ENCODE data around the gene ORAI3. TPM values are rescaled to one million over a fixed set of nuclear protein-coding genes. Genes with fewer than 3 reads are reported as not detected.

ORAI3 gene
- total RNA-seq, 1 donor from 2014 or later: 9.5 TPM

DNA sequence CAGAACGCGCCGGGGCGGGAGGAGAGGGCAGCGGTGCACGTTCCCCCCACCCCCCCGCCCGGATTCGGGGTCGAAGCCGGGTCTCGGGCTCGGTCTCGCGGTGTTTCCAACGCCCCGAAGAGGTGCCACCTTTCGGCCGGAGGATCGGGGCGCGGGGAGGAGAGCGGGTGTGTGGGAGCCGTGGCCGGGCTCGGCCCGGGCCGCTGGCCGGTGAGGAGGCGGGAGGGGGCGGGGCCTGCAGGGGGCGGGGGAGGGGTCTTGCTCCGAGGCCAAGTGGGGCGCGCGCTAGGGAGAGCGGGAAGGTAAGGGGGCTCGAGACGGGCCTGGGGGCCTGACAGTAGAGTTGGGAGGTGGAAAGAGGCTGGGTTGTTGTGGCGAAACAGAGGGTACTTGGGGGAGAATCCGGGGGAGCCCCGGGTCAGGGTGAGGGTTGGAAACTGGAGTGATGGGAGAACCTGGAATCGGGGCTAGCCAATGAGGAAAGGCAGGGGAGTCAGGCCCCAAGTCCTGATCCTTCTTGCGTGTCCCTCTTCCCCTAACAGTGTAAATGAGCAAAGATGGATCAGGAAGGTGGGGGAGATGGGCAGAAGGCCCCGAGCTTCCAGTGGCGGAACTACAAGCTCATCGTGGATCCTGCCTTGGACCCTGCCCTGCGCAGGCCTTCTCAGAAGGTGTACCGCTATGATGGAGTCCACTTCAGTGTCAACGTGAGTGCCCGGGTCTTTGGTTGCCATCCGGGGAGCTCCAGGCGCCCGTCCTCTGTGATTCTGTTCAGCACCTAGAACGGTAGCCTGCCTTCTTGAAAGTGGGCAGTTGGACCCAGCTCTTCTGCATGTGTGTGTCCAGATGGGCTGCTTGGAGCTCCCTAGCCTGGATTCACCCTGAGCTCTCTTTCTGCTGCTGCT, 9.6 kb downstream of the ORAI3 start:
- peak; percentile 69 for DNase-seq
- intact Hi-C loops (cut with DNase I): no loop called here
- ATAC-seq (ENCODE audit: poor library complexity): peak; percentile 2

- ATAC-seq (ENCODE audit: poor library complexity): no peak
These were observed 12.5 kb downstream of the ORAI3 start for GRCh38 chr16:30961384-30961783.

DNA sequence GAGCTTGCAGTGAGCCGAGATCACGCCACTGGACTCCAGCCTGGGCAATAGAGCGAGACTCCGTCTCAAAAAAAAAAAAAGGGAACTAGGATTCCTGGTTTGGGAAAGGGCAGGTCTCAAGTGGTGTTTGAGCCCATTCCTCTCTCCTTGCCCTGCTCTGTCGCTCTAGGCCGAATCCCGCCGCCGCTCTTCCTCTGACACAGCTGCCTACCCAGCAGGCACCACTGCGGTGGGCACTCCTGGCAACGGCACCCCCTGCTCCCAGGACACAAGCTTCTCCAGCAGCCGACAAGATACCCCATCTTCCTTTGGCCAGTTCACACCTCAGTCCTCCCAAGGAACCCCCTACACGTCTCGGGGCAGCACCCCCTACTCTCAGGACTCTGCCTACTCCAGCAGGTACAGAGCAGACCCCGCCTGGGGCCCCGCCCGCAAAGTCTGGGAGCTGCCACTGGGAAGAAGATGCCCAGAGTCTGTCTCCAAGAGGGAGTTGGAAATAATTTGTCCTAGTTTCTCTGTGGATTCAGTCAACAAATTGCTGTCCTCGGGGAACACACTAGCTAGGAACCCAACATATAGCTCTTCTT, 15.2 kb downstream of the ORAI3 start:
- intact Hi-C loops (cut with DNase I): no loop called here
- ATAC-seq (ENCODE audit: poor library complexity) (no peak), DNase-seq (no peak)

More at GRCh38 chr16:30961384-30961783, 12.5 kb downstream of the ORAI3 start:
- intact Hi-C loops (cut with DNase I): no loop called here
- no peak for DNase-seq

GRCh38 chr16:30964574-30965226, 15.8 kb downstream of the ORAI3 start:
- DNase-seq (no peak), ATAC-seq (ENCODE audit: poor library complexity) (no peak)
- intact Hi-C loops (cut with DNase I): no loop called here

DNA sequence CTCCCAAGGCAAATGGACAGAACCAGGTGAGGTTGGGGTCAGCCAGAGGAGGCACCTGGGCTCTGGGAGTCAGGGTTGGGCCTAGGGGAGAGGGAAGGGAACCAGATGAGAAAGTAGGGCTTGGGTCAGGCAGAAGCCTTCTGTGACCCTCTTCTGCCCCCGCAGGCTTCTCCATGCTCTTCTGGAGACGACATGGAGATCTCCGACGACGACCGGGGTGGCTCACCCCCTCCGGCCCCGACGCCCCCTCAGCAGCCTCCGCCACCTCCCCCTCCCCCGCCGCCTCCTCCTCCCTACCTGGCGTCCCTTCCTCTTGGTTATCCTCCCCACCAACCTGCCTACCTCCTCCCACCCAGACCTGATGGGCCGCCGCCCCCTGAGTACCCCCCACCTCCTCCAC, 16.6 kb downstream of the ORAI3 start:
- no peak for DNase-seq
- ATAC-seq (ENCODE audit: poor library complexity): no peak
- intact Hi-C loops (cut with DNase I): no loop called here

DNA sequence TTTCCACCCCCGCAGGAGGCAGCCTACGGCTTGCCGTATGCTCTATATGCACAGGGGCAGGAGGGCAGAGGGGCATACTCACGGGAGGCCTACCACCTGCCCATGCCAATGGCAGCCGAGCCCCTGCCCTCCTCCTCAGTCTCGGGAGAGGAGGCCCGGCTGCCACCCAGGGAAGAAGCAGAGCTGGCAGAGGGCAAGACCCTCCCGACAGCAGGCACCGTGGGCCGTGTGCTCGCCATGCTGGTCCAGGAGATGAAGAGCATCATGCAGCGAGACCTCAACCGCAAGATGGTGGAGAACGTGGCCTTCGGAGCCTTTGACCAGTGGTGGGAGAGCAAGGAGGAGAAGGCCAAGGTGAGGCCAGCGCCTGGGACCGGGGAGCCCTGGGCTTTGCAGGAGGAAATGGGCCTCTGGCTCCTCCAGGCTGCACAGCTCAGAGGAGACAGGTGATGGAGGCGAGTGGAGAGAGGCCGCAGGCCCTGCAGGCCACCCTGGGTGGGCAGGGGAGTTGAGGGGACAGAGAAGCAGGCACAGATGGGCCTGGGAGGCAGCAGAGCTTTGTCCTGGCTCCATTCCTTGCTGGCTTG, 17.3 kb downstream of the ORAI3 start:
- intact Hi-C loops (cut with DNase I): no loop called here
- DNase-seq: peak; percentile 18

DNA sequence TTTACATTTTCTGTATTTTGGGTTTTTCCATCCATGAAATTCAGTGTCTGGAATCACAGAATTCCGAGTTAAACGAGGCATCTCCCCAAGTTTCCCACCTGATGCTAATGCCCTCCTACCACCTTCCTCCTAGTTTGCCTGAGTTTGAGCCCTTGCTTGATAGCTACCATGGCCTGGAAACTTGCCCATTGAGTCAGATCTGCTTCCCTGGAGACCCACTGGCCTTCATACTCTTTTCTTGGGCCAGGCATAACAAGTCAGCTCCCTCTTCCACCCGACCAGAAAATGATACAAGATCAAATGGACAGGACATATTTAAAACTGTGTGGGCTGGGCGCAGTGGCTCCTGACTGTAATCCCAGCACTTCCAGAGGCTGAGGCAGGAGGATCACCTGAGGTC, 18.9 kb downstream of the ORAI3 start:
- peak; percentile 8 for DNase-seq
- no peak for ATAC-seq (ENCODE audit: poor library complexity)
- intact Hi-C loops (cut with DNase I): no loop called here

More for the DNA sequence above, 17.3 kb downstream of the ORAI3 start:
- peak; percentile 13 for ATAC-seq (ENCODE audit: poor library complexity)

GRCh38 chr16:30969246-30969842, 20.5 kb downstream of the ORAI3 start:
- no peak for DNase-seq
- intact Hi-C loops (cut with DNase I): no loop called here
- no peak for ATAC-seq (ENCODE audit: poor library complexity)

DNA sequence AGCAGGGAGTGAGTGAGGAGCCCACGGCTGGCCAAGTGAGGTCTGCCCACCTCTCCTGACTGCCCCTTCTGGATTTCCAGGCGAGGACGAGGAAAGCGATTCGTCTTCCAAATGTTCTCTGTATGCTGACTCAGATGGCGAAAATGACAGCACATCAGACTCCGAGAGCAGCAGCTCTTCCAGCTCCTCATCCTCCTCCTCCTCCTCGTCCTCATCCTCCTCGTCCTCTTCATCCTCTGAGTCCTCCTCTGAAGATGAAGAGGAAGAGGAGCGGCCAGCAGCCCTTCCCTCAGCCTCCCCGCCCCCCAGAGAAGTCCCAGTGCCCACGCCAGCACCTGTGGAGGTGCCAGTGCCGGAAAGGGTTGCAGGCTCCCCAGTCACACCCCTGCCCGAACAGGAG, 22.4 kb downstream of the ORAI3 start:
- ATAC-seq (ENCODE audit: poor library complexity) (no peak), DNase-seq (no peak)
- intact Hi-C loops (cut with DNase I): no loop called here

GRCh38 chr16:30972872-30973271, 24.0 kb downstream of the ORAI3 start:
- DNase-seq: no peak
- ATAC-seq (ENCODE audit: poor library complexity): no peak
- intact Hi-C loops (cut with DNase I): no loop called here

GRCh38 chr16:30974348-30974747, 25.5 kb downstream of the ORAI3 start:
- ATAC-seq (ENCODE audit: poor library complexity) (no peak), DNase-seq (no peak)
- intact Hi-C loops (cut with DNase I): no loop called here

DNA sequence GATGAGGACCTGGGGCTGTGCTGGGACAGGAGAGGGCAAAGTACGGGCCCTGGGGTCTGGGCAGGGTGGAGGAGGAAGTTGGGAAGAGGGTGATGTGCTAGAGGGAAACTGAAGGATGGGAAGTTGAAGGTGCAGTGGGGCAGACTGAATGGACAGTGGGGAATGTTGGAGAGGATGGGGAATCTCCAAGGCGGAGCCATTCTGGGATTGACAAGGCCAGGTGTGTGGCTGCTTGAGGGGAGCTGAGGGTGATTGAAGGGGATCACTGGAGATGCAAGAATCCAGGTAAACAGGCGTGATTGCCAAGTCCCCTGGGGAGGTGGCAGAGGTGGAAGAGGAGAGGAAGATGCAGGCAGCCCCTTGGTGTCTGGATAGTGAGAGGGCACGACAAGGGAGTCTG, 27.6 kb downstream of the ORAI3 start:
- no peak for ATAC-seq (ENCODE audit: poor library complexity)
- DNase-seq: no peak
- intact Hi-C loops (cut with DNase I): no loop called here

DNA sequence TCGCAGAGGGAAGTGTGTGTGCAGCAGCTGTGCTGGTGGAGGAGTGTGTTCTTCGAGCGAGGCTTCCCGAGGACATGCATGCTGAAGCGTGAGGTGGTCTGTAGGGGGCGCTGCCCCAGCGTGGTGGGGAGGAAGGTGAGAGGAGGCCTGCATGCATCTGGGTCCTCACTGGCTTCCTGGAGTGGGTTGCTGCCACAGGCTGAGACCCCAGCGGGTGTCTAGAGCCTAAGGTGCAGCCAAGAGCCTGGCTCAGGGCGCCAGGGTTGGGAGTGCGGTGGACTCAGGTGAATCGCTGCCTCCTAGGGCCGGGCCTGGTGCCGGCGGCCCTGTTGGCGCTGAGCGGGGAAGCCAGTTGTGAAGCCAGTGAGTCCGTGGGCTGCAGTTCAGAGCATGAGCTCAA, 28.6 kb downstream of the ORAI3 start:
- DNase-seq (no peak), ATAC-seq (ENCODE audit: poor library complexity) (no peak)
- intact Hi-C loops (cut with DNase I): no loop called here

DNA sequence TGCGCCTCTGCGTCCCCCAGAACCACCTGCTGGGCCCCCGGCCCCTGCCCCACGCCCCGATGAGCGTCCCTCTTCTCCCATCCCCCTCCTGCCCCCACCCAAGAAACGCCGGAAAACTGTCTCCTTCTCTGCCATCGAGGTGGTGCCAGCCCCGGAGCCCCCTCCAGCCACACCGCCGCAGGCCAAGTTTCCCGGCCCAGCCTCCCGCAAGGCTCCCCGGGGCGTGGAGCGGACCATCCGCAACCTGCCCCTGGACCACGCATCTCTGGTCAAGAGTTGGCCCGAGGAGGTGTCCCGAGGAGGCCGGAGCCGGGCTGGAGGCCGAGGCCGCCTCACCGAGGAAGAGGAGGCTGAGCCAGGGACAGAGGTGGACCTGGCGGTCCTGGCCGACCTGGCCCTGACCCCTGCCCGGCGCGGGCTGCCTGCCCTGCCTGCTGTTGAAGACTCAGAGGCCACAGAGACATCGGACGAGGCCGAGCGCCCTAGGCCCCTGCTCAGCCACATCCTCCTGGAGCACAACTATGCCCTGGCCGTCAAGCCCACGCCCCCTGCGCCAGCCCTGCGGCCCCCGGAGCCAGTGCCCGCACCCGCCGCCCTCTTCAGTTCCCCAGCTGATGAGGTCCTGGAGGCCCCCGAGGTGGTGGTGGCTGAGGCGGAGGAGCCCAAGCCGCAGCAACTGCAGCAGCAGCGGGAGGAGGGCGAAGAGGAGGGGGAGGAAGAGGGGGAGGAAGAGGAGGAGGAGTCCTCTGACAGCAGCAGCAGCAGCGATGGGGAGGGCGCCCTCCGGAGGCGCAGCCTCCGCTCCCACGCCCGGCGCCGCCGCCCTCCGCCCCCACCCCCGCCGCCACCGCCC, 30.5 kb downstream of the ORAI3 start:
- intact Hi-C loops (cut with DNase I): loop anchor here (10.0 kb wide), 2 partner anchors 165 to 885 kb away; no protein-coding TSS in a partner anchor
- DNase-seq: no peak
- ATAC-seq (ENCODE audit: poor library complexity): no peak

DNA sequence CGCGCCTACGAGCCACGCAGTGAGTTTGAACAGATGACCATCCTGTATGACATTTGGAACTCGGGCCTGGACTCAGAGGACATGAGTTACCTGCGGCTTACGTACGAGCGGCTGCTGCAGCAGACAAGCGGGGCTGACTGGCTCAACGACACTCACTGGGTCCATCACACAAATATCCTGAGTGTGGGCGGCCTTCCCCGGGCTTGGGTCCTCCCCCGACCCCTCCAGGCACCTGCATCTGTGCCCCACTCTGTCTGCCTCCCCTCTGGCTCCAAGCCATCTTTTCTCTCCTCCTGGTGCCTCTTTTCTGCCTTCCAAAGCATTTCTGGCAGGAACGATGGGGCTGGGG, 31.1 kb downstream of the ORAI3 start:
- ATAC-seq (ENCODE audit: poor library complexity) (no peak), DNase-seq (no peak)
- intact Hi-C loops (cut with DNase I): loop anchor here (10.0 kb wide), 2 partner anchors 165 to 885 kb away; no protein-coding TSS in a partner anchor

DNA sequence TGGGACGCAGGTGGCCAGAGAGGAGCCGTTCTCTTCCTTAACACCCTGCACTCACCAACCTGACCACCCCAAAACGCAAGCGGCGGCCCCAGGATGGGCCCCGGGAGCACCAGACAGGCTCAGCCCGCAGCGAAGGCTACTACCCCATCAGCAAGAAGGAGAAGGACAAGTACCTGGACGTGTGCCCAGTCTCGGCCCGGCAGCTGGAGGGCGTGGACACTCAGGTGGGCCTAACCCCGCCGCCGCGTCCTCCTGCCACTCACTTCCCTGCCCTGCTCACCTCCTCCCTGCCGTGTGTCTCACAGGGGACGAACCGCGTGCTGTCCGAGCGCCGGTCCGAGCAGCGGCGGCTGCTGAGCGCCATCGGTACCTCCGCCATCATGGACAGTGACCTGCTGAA, 31.6 kb downstream of the ORAI3 start:
- intact Hi-C loops (cut with DNase I): loop anchor here (10.0 kb wide), 2 partner anchors 164 to 884 kb away; no protein-coding TSS in a partner anchor
- no peak for ATAC-seq (ENCODE audit: poor library complexity)
- no peak for DNase-seq

GRCh38 chr16:30980959-30981358, 32.1 kb downstream of the ORAI3 start:
- ATAC-seq (ENCODE audit: poor library complexity) (no peak), DNase-seq (no peak)
- intact Hi-C loops (cut with DNase I): loop anchor here (10.0 kb wide), 2 partner anchors 164 to 884 kb away; no protein-coding TSS in a partner anchor

Measured in Right ventricle myocardium superior (tissue), 1 donor.